Endodermal cell (in vitro differentiated cells): Measurements from ENCODE around the gene FARP1. TPM values are rescaled to one million over a fixed set of nuclear protein-coding genes. Genes with fewer than 3 reads are reported as not detected.

Experiments used
- DNase-seq: peaks from one replicate; pipeline ENCODE4 v3.0.0-alpha.2; 2017
- H3K27ac ChIP-seq: 2 replicates; pipeline ENCODE4 v1.5.1; 2013; ENCODE audit warnings: mild to moderate bottlenecking, low read depth, low read length, moderate library complexity
- H3K27me3 ChIP-seq: 2 replicates; pipeline ENCODE4 v1.6.1; 2013; ENCODE audit warnings: mild to moderate bottlenecking, low read length, moderate library complexity; ENCODE audit not compliant: insufficient read depth, control insufficient read depth, poor library complexity, severe bottlenecking
- H3K36me3 ChIP-seq: 2 replicates; pipeline ENCODE4 v1.7.0; 2013; ENCODE audit warnings: mild to moderate bottlenecking, low read length, moderate library complexity; ENCODE audit not compliant: control insufficient read depth, insufficient read depth
- H3K4me1 ChIP-seq: one replicate; pipeline ENCODE4 v1.7.0; 2013; ENCODE audit warnings: low read length; ENCODE audit not compliant: control insufficient read depth, insufficient read depth
- H3K4me3 ChIP-seq: 2 replicates; pipeline ENCODE4 v1.5.1; 2013; ENCODE audit warnings: mild to moderate bottlenecking, low read length, moderate library complexity
- H3K9ac ChIP-seq: 2 replicates; pipeline ENCODE4 v1.6.1; 2013; ENCODE audit warnings: mild to moderate bottlenecking, low read length, moderate library complexity; ENCODE audit not compliant: poor library complexity, severe bottlenecking; ENCODE audit errors: extremely low read depth
- H3K9me3 ChIP-seq: 2 replicates; pipeline ENCODE4 v1.6.1; 2013; ENCODE audit warnings: mild to moderate bottlenecking, low read length, moderate library complexity; ENCODE audit not compliant: control insufficient read depth
- H3K27ac Mint-ChIP-seq: 2 replicates; pipeline ENCODE4 v1.8.0; 2020; ENCODE audit warnings: mixed read lengths
- H3K27me3 Mint-ChIP-seq: 2 replicates; pipeline ENCODE4 v1.8.0; 2021; ENCODE audit warnings: mild to moderate bottlenecking, mixed read lengths; ENCODE audit not compliant: insufficient read depth
- H3K36me3 Mint-ChIP-seq: 2 replicates; pipeline ENCODE4 v1.8.0; 2020; ENCODE audit warnings: low read depth, mixed read lengths
- H3K4me1 Mint-ChIP-seq: 2 replicates; pipeline ENCODE4 v1.8.0; 2020; ENCODE audit warnings: mixed read lengths
- H3K4me3 Mint-ChIP-seq: 2 replicates; pipeline ENCODE4 v1.8.0; 2020; ENCODE audit warnings: mild to moderate bottlenecking, moderate library complexity, mixed read lengths
- H3K9me3 Mint-ChIP-seq: 2 replicates; pipeline ENCODE4 v1.8.0; 2020; ENCODE audit warnings: mild to moderate bottlenecking, mixed read lengths
- CTCF ChIP-seq: fragments of 200-600 bp; sonication (generic); conservative IDR thresholded peaks from 2 replicates; pipeline ENCODE4 v1.5.0; 2021; ENCODE audit warnings: antibody characterized with exemption, mild to moderate bottlenecking
- WGBS, 2 experiments: methylation state at CpG; one replicate each; pipeline versions ENCODE4 v1.1.5 to v1.1.7; 2013; ENCODE audit warnings: missing lambda C conversion rate in 2 of 2, mixed read lengths in 1 of 2; ENCODE audit not compliant: insufficient coverage in 1 of 2, insufficient read length in 1 of 2; 5-methylcytosine and 5-hydroxymethylcytosine counted together
- total RNA-seq, 2 donors: library from RNA; stranded (reverse); fragmentation: NEBNext Ultra II Directional in 1 of 2; extraction: Animal tissue kit (Norgen Biotek cat#: 25700) in 1 of 2; gene quantifications; 2 replicates in 1 of 2; 3 replicates in 1 of 2; pipeline ENCODE4 v1.2.1, GENCODE V29; 2021

FARP1 gene
- total RNA-seq, 2 donors from 2014 or later: 237 to 319 TPM

GRCh38 chr13:98182153-98182552, 39.3 kb downstream of the FARP1 start:
- WGBS, 2 experiments: 96 to 100% methylated on average over 3 to 4 of the region's 4 CpGs
- DNase-seq: no peak
- H3K4me3 Mint-ChIP-seq: no peak overlapping the region

GRCh38 chr13:98182589-98182988, 39.7 kb downstream of the FARP1 start:
- Mint-ChIP-seq H3K27ac (no peak overlapping the region), H3K36me3 (peaks cover 38% of the 10 kb centered on the region), H3K4me1 (peaks cover 29% of the 10 kb centered on the region), H3K4me3 (no peak overlapping the region), H3K9me3 (no peaks in the 10 kb centered on the region), H3K27me3 (no peaks in the 10 kb centered on the region)
- H3K4me1 ChIP-seq: no peaks in the 10 kb centered on the region
- no peak overlapping the region for H3K4me3 ChIP-seq
- no peak for DNase-seq
- H3K36me3 ChIP-seq: peaks cover 46% of the 10 kb centered on the region
- 84 to 100% methylated on average over 3 of the region's 3 CpGs for WGBS, 2 experiments
- H3K27ac ChIP-seq: no peak overlapping the region
- no peak overlapping the region for H3K9ac ChIP-seq
- no peak for TF ChIP-seq CTCF
- no peaks in the 10 kb centered on the region for H3K27me3 ChIP-seq
- H3K9me3 ChIP-seq: no peaks in the 10 kb centered on the region

More at GRCh38 chr13:98182153-98182552, 39.3 kb downstream of the FARP1 start:
- no peaks in the 10 kb centered on the region for H3K27me3 ChIP-seq
- H3K4me1 ChIP-seq: no peaks in the 10 kb centered on the region
- Mint-ChIP-seq H3K9me3 (no peaks in the 10 kb centered on the region), H3K4me1 (peaks cover 29% of the 10 kb centered on the region), H3K27me3 (no peaks in the 10 kb centered on the region), H3K27ac (no peak overlapping the region), H3K36me3 (peaks cover 38% of the 10 kb centered on the region)
- no peaks in the 10 kb centered on the region for H3K9me3 ChIP-seq
- no peak for TF ChIP-seq CTCF
- no peak overlapping the region for H3K4me3 ChIP-seq
- H3K27ac ChIP-seq: no peak overlapping the region
- peaks cover 44% of the 10 kb centered on the region for H3K36me3 ChIP-seq
- no peak overlapping the region for H3K9ac ChIP-seq

GRCh38 chr13:98184792-98185191, 41.9 kb downstream of the FARP1 start:
- no peaks in the 10 kb centered on the region for H3K9me3 Mint-ChIP-seq
- peaks cover 24% of the 10 kb centered on the region for H3K36me3 Mint-ChIP-seq
- H3K4me3 Mint-ChIP-seq: no peak overlapping the region
- DNase-seq: no peak
- no peak overlapping the region for H3K4me3 ChIP-seq
- H3K9ac ChIP-seq: no peak overlapping the region
- no peak for TF ChIP-seq CTCF
- H3K9me3 ChIP-seq: no peaks in the 10 kb centered on the region
- H3K27me3 ChIP-seq: no peaks in the 10 kb centered on the region
- peaks cover 34% of the 10 kb centered on the region for H3K4me1 Mint-ChIP-seq
- peaks cover 33% of the 10 kb centered on the region for H3K36me3 ChIP-seq
- no peaks in the 10 kb centered on the region for H3K27me3 Mint-ChIP-seq
- peaks cover 6% of the 10 kb centered on the region for H3K4me1 ChIP-seq
- H3K27ac ChIP-seq: no peak overlapping the region
- WGBS, 2 experiments: 93% methylated on average over 1 of the region's 1 CpG; no CpG with 5 or more reads in 1 of the 2 experiments
- no peak overlapping the region for H3K27ac Mint-ChIP-seq
